ENCODE data around the gene CACNB2.
"Not testable (repeated sequence)": the region's sequence is repeated elsewhere in the genome, so short reads cannot be mapped to it uniquely, and the experiment has no call there.

DNA sequence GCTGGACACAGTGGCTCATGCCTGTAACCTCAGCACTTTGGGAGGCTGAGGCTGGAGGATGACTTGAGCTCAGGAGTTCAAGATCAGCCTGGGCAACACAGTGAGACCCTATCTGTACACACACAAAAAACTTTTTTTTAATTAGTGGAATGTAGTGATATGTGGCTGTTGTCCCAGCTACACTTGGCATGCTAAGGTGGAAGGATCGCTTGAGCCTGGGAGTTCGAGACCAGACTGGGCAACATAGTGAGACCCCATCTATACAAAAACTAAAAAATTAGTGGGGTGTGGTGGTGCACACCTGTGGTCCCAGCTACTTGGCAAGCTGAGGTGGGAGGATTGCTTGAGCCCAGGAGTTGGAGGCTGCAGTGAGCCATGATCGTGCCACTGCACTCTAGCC, 68.0 kb downstream of the CACNB2 start:
- TF ChIP-seq, protein P1, sequence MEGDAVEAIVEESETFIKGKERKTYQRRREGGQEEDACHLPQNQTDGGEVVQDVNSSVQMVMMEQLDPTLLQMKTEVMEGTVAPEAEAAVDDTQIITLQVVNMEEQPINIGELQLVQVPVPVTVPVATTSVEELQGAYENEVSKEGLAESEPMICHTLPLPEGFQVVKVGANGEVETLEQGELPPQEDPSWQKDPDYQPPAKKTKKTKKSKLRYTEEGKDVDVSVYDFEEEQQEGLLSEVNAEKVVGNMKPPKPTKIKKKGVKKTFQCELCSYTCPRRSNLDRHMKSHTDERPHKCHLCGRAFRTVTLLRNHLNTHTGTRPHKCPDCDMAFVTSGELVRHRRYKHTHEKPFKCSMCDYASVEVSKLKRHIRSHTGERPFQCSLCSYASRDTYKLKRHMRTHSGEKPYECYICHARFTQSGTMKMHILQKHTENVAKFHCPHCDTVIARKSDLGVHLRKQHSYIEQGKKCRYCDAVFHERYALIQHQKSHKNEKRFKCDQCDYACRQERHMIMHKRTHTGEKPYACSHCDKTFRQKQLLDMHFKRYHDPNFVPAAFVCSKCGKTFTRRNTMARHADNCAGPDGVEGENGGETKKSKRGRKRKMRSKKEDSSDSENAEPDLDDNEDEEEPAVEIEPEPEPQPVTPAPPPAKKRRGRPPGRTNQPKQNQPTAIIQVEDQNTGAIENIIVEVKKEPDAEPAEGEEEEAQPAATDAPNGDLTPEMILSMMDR (IDR thresholded peaks at IDR 0.05), result not testable (repeated sequence)
- TF ChIP-seq POLR2A (IDR thresholded peaks at IDR 0.05; ENCODE audit: low read depth), result not testable (repeated sequence)

Data from esophagus muscularis mucosa (tissue), 3 donors.